ENCODE data around the gene PCDH8.
A peak's percentile ranks its signal among the peaks of the same experiment; 100 is the strongest.

The PCDH8 gene

DNA sequence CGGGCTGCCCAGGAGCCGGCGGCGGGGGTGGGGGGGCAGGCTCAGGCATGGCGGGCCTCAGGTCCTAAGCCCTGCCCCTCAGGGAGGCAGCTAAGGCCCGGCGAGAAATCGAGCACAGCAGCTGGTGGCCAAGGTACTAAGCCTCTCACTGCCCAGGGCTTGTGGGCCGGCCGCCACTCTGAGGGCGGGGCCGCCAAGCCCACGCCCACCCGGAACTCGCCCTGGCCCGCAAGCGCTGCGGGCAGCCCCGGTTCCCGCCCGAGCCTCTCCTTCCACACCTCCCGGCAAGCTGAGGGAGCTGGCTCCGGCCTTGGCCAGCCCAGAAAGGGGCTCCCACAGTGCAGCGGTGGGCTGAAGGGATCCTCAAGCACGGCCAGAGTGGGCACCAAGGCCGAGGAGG, 33.1 kb downstream of the PCDH8 start:
- POLR2A ChIA-PET = no interaction called here
- Histone ChIP-seq H3K36me3 (ENCODE audit: control insufficient read depth in 4 of 4, insufficient read depth in 4 of 4, low read length in 3 of 4) (no peaks in the 10 kb centered on the region), H3K9me3 (ENCODE audit: control extremely low read depth in 1 of 5, control insufficient read depth in 4 of 5, insufficient read depth in 2 of 5, low read depth in 1 of 5, low read length in 4 of 5) (no peaks in the 10 kb centered on the region), H3K27me3 (replicated peaks in 2 of 5; ENCODE audit: control insufficient read depth in 4 of 5, insufficient read depth in 5 of 5, low read length in 4 of 5) (no peaks in the 10 kb centered on the region), H3K4me1 (ENCODE audit: control extremely low read depth in 1 of 4, control insufficient read depth in 4 of 4, insufficient read depth in 4 of 4, low read length in 3 of 4) (peaks cover 0 to 5% (median under 1%) of the 10 kb centered on the region in 4 experiments), H3K4me3 (ENCODE audit: control insufficient read depth in 1 of 7, extremely low read depth in 1 of 7, insufficient read depth in 4 of 7, low read depth in 2 of 7, low read length in 6 of 7) (no peak overlapping the region), H3K27ac (ENCODE audit: insufficient read depth in 1 of 2, low read depth in 1 of 2, low read length in 2 of 2, poor library complexity in 1 of 2, severe bottlenecking in 2 of 2) (no peak overlapping the region)
- CTCF ChIA-PET = no interaction called here
- 97% methylated on average over 17 of the region's 26 CpGs for WGBS (ENCODE audit: insufficient coverage)
- no peak for DNase-seq

DNA sequence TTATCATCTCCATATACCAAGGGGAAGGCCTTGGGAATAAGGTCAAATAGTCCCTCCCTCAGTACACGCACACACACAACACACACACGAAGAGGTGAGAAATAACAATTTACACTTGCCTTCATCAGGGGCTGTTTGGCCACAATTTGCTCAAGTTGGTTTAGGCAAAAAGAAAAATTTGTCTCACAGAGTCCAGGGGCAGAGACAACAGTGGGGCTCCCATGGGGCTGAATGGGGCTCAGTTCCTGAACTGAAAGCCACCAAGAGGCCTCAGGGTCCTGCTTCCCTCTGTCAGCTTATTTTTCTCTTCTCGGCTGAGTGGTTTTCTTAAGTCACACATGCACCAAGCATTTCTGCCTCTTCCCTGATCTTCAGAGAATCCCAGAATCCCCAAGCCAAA, 35.5 kb downstream of the PCDH8 start:
- Histone ChIP-seq H3K27ac (ENCODE audit: insufficient read depth in 1 of 2, low read depth in 1 of 2, low read length in 2 of 2, poor library complexity in 1 of 2, severe bottlenecking in 2 of 2) (no peak overlapping the region), H3K9me3 (ENCODE audit: control extremely low read depth in 1 of 5, control insufficient read depth in 4 of 5, insufficient read depth in 2 of 5, low read depth in 1 of 5, low read length in 4 of 5) (no peaks in the 10 kb centered on the region), H3K36me3 (ENCODE audit: control insufficient read depth in 4 of 4, insufficient read depth in 4 of 4, low read length in 3 of 4) (no peaks in the 10 kb centered on the region), H3K27me3 (replicated peaks in 2 of 5; ENCODE audit: control insufficient read depth in 4 of 5, insufficient read depth in 5 of 5, low read length in 4 of 5) (no peaks in the 10 kb centered on the region), H3K4me1 (ENCODE audit: control extremely low read depth in 1 of 4, control insufficient read depth in 4 of 4, insufficient read depth in 4 of 4, low read length in 3 of 4) (peaks cover 5 to 14% (median 8%) of the 10 kb centered on the region in 4 experiments), H3K4me3 (ENCODE audit: control insufficient read depth in 1 of 7, extremely low read depth in 1 of 7, insufficient read depth in 4 of 7, low read depth in 2 of 7, low read length in 6 of 7) (no peak overlapping the region)
- no CpG with 5 or more reads among the region's 3 CpGs for WGBS (ENCODE audit: insufficient coverage)
- ChIA-PET POLR2A (no interaction called here), CTCF (no interaction called here)
- no peak for DNase-seq

DNA sequence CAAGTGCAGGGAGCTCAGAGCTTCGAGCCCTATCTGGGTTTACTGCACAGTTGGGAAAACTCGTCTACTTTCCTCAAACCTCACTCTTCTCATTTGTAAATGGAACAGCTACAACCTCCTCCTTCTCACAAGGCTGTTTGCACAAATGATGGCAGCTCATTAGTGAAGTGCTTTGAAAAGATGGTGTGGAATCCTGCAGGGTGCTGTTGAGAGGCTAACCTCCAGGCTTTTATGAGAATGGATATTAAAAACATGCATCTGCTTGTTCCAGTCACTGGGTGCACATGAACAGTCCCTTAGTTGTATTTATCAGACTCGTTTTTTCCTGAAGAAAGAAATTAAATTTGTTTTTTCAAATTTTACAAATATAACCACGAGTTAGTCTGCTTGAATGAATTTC, 36.6 kb downstream of the PCDH8 start:
- H3K9me3 ChIP-seq (ENCODE audit: control extremely low read depth in 1 of 5, control insufficient read depth in 4 of 5, insufficient read depth in 2 of 5, low read depth in 1 of 5, low read length in 4 of 5) = no peaks in the 10 kb centered on the region
- no CpG with 5 or more reads among the region's 4 CpGs for WGBS (ENCODE audit: insufficient coverage)
- H3K4me3 ChIP-seq (ENCODE audit: control insufficient read depth in 1 of 7, extremely low read depth in 1 of 7, insufficient read depth in 4 of 7, low read depth in 2 of 7, low read length in 6 of 7) = no peak overlapping the region
- peaks cover 5 to 14% (median 8%) of the 10 kb centered on the region in 4 experiments for H3K4me1 ChIP-seq (ENCODE audit: control extremely low read depth in 1 of 4, control insufficient read depth in 4 of 4, insufficient read depth in 4 of 4, low read length in 3 of 4)
- H3K27ac ChIP-seq (ENCODE audit: insufficient read depth in 1 of 2, low read depth in 1 of 2, low read length in 2 of 2, poor library complexity in 1 of 2, severe bottlenecking in 2 of 2) = no peak overlapping the region
- H3K27me3 ChIP-seq (replicated peaks in 2 of 5; ENCODE audit: control insufficient read depth in 4 of 5, insufficient read depth in 5 of 5, low read length in 4 of 5) = no peaks in the 10 kb centered on the region
- POLR2A ChIA-PET = no interaction called here
- CTCF ChIA-PET = no interaction called here
- no peaks in the 10 kb centered on the region for H3K36me3 ChIP-seq (ENCODE audit: control insufficient read depth in 4 of 4, insufficient read depth in 4 of 4, low read length in 3 of 4)
- no peak for DNase-seq

DNA sequence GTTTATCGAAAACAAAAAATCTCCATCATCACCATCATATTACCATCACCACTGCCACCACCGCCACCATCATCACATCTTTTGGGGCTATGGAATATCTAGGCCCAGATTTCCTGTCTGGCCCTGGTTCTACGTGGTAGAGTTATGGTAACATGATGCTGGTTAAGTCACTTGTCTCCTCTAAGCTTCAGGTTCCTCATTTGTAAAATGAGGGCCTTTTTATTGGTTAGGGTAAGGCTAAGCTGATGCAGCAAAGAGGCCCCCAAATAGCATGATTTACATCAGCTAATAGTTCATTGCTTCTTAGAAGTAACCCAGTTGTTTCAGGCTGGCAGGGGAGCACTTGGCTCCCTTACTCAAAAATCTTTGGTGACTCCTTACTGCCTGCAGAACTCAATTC, 37.9 kb downstream of the PCDH8 start:
- no peak overlapping the region for H3K4me3 ChIP-seq (ENCODE audit: control insufficient read depth in 1 of 7, extremely low read depth in 1 of 7, insufficient read depth in 4 of 7, low read depth in 2 of 7, low read length in 6 of 7)
- no peak overlapping the region for H3K27ac ChIP-seq (ENCODE audit: insufficient read depth in 1 of 2, low read depth in 1 of 2, low read length in 2 of 2, poor library complexity in 1 of 2, severe bottlenecking in 2 of 2)
- DNase-seq = peak in 2 of 3 donors; percentile 33 to 52
- ChIA-PET POLR2A (no interaction called here), CTCF (interaction anchor here (1.3 to 3.0 kb wide), 2 partner anchors 36 to 146 kb away, joined by 5 to 17 read pairs; no protein-coding TSS in a partner anchor)
- no peaks in the 10 kb centered on the region for H3K9me3 ChIP-seq (ENCODE audit: control extremely low read depth in 1 of 5, control insufficient read depth in 4 of 5, insufficient read depth in 2 of 5, low read depth in 1 of 5, low read length in 4 of 5)
- peaks cover 5 to 14% (median 8%) of the 10 kb centered on the region in 4 experiments for H3K4me1 ChIP-seq (ENCODE audit: control extremely low read depth in 1 of 4, control insufficient read depth in 4 of 4, insufficient read depth in 4 of 4, low read length in 3 of 4)
- no peaks in the 10 kb centered on the region for H3K27me3 ChIP-seq (replicated peaks in 2 of 5; ENCODE audit: control insufficient read depth in 4 of 5, insufficient read depth in 5 of 5, low read length in 4 of 5)
- 0% methylated on average over 1 of the region's 3 CpGs for WGBS (ENCODE audit: insufficient coverage)
- H3K36me3 ChIP-seq (ENCODE audit: control insufficient read depth in 4 of 4, insufficient read depth in 4 of 4, low read length in 3 of 4) = no peaks in the 10 kb centered on the region

DNA sequence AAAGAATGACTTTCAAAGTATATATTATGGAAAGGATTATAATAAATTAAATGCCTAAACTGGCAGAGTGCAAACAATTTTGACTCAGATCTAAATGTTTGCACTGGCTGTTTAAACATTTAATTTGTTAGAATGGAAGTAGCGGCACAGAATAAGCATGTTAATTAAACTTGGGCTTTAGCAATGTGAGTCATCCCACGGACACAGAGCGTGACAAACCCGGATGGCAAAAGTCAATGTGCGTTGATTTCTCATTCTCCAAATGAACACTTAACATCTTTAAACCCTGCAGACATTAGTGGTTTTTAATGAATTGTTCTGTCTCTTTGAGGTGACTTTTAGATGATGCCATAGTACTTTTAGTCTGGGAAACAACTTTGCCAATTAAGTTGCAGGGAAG, 38.4 kb downstream of the PCDH8 start:
- WGBS (ENCODE audit: insufficient coverage) = 100% methylated on average over 1 of the region's 5 CpGs
- no peaks in the 10 kb centered on the region for H3K27me3 ChIP-seq (replicated peaks in 2 of 5; ENCODE audit: control insufficient read depth in 4 of 5, insufficient read depth in 5 of 5, low read length in 4 of 5)
- ChIA-PET POLR2A (no interaction called here), CTCF (interaction anchor here (0.7 to 3.0 kb wide), 14 partner anchors 13 to 402 kb away, joined by 3 to 21 read pairs (median 4); partner anchors contain the start of gene PCDH8)
- peak in 1 of 3 donors; percentile 19 for DNase-seq
- H3K4me1 ChIP-seq (ENCODE audit: control extremely low read depth in 1 of 4, control insufficient read depth in 4 of 4, insufficient read depth in 4 of 4, low read length in 3 of 4) = peaks cover 5 to 14% (median 8%) of the 10 kb centered on the region in 4 experiments
- H3K4me3 ChIP-seq (ENCODE audit: control insufficient read depth in 1 of 7, extremely low read depth in 1 of 7, insufficient read depth in 4 of 7, low read depth in 2 of 7, low read length in 6 of 7) = no peak overlapping the region
- no peaks in the 10 kb centered on the region for H3K36me3 ChIP-seq (ENCODE audit: control insufficient read depth in 4 of 4, insufficient read depth in 4 of 4, low read length in 3 of 4)
- no peaks in the 10 kb centered on the region for H3K9me3 ChIP-seq (ENCODE audit: control extremely low read depth in 1 of 5, control insufficient read depth in 4 of 5, insufficient read depth in 2 of 5, low read depth in 1 of 5, low read length in 4 of 5)
- no peak overlapping the region for H3K27ac ChIP-seq (ENCODE audit: insufficient read depth in 1 of 2, low read depth in 1 of 2, low read length in 2 of 2, poor library complexity in 1 of 2, severe bottlenecking in 2 of 2)

DNA sequence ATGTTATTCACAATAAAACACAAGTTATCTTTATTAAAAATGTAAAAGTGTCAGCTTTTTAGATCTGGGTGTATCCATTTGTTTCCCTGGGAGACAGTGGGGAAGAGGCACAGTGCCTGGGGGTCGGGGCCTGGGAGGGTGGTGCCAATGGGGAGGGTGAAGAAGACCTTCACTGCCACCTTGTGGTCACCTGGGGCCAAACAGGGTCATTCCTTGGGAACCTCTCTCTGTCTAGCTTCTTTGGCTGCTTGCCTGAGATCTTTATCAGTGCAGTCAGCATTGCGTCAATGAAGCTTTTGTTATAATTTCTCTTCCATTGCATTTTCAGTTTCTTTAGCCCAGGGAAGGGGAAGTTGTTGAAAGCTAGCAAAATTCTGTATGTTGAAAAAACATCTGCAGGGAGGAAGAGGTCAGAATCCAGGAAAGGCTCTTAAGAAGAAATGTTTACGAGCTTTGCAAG, 39.1 kb downstream of the PCDH8 start:
- Histone ChIP-seq H3K4me1 (ENCODE audit: control extremely low read depth in 1 of 4, control insufficient read depth in 4 of 4, insufficient read depth in 4 of 4, low read length in 3 of 4) (peaks cover 5 to 14% (median 8%) of the 10 kb centered on the region in 4 experiments), H3K27ac (ENCODE audit: insufficient read depth in 1 of 2, low read depth in 1 of 2, low read length in 2 of 2, poor library complexity in 1 of 2, severe bottlenecking in 2 of 2) (no peak overlapping the region), H3K27me3 (replicated peaks in 2 of 5; ENCODE audit: control insufficient read depth in 4 of 5, insufficient read depth in 5 of 5, low read length in 4 of 5) (no peaks in the 10 kb centered on the region), H3K4me3 (ENCODE audit: control insufficient read depth in 1 of 7, extremely low read depth in 1 of 7, insufficient read depth in 4 of 7, low read depth in 2 of 7, low read length in 6 of 7) (peak overlapping the region in 1 of 7 experiments; percentile 2), H3K9me3 (ENCODE audit: control extremely low read depth in 1 of 5, control insufficient read depth in 4 of 5, insufficient read depth in 2 of 5, low read depth in 1 of 5, low read length in 4 of 5) (no peaks in the 10 kb centered on the region), H3K36me3 (ENCODE audit: control insufficient read depth in 4 of 4, insufficient read depth in 4 of 4, low read length in 3 of 4) (no peaks in the 10 kb centered on the region)
- 4% methylated on average over 2 of the region's 3 CpGs for WGBS (ENCODE audit: insufficient coverage)
- ChIA-PET POLR2A (no interaction called here), CTCF (interaction anchor here (0.7 to 3.0 kb wide), 15 partner anchors 13 to 402 kb away, joined by 3 to 21 read pairs (median 4); partner anchors contain the start of gene PCDH8)
- peak; percentile 95 to 97 (median 95) for DNase-seq

DNA sequence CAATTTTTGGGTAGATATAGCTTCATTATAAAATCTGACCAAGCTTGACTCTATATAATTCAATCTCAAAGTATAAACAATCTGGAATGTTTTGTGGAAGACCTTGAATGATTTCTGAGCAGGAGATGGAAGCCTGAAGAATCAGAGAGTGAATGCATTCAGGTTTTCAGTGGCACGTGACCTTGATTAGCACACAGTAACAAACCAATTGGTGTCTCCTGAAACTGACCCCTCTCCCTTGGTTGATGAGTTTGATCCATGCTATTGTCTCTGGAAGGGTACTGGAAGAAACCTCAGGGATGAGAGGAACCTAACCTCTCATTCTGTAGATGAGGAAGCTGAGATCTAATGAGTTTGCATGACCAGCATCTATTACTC, 39.6 kb downstream of the PCDH8 start:
- no peak overlapping the region for H3K27ac ChIP-seq (ENCODE audit: insufficient read depth in 1 of 2, low read depth in 1 of 2, low read length in 2 of 2, poor library complexity in 1 of 2, severe bottlenecking in 2 of 2)
- H3K9me3 ChIP-seq (ENCODE audit: control extremely low read depth in 1 of 5, control insufficient read depth in 4 of 5, insufficient read depth in 2 of 5, low read depth in 1 of 5, low read length in 4 of 5) = no peaks in the 10 kb centered on the region
- peaks cover 0 to 2% (median 0%) of the 10 kb centered on the region in 5 experiments for H3K27me3 ChIP-seq (replicated peaks in 2 of 5; ENCODE audit: control insufficient read depth in 4 of 5, insufficient read depth in 5 of 5, low read length in 4 of 5)
- H3K4me1 ChIP-seq (ENCODE audit: control extremely low read depth in 1 of 4, control insufficient read depth in 4 of 4, insufficient read depth in 4 of 4, low read length in 3 of 4) = peaks cover 5 to 14% (median 8%) of the 10 kb centered on the region in 4 experiments
- H3K36me3 ChIP-seq (ENCODE audit: control insufficient read depth in 4 of 4, insufficient read depth in 4 of 4, low read length in 3 of 4) = no peaks in the 10 kb centered on the region
- POLR2A ChIA-PET = no interaction called here
- no peak for DNase-seq
- no peak overlapping the region for H3K4me3 ChIP-seq (ENCODE audit: control insufficient read depth in 1 of 7, extremely low read depth in 1 of 7, insufficient read depth in 4 of 7, low read depth in 2 of 7, low read length in 6 of 7)
- 89% methylated on average over 1 of the region's 1 CpG for WGBS (ENCODE audit: insufficient coverage)
- CTCF ChIA-PET = interaction anchor here (0.6 to 3.0 kb wide), 16 partner anchors 12 to 336 kb away, joined by 3 to 21 read pairs (median 3); partner anchors contain the start of gene PCDH8

All from common myeloid progenitor, CD34-positive (primary cell).